ENCODE measurements around the gene GBE1. TPM values are rescaled to one million over a fixed set of nuclear protein-coding genes. Genes with fewer than 3 reads are reported as not detected.

The GBE1 gene
- polyA plus RNA-seq, 3 donors: 7.7 to 21.7 (median 19.1) TPM

GRCh38 chr3:81483046-81483445 lies 278.4 kb downstream of the GBE1 start:
- Histone ChIP-seq H3K79me2 (ENCODE audit: insufficient read depth, low read length) (no peaks in the 10 kb centered on the region), H3K27me3 (ENCODE audit: control insufficient read depth in 2 of 2, insufficient read depth in 2 of 2, low read length in 2 of 2) (no peaks in the 10 kb centered on the region), H3K4me3 (replicated peaks in 1 of 3; ENCODE audit: low read depth in 2 of 3, low read length in 3 of 3) (no peak overlapping the region), H3K9ac (ENCODE audit: insufficient read depth, low read length, poor library complexity, severe bottlenecking) (no peak overlapping the region), H3K36me3 (replicated peaks in 1 of 2; ENCODE audit: control insufficient read depth in 1 of 2, insufficient read depth in 2 of 2, low read length in 2 of 2) (no peaks in the 10 kb centered on the region), H3K4me2 (replicated peaks; ENCODE audit: extremely low read depth, low read length, poor library complexity, severe bottlenecking) (no peak overlapping the region), H3K9me3 (replicated peaks in 1 of 2; ENCODE audit: control insufficient read depth in 1 of 2, insufficient read depth in 1 of 2, low read length in 2 of 2) (no peaks in the 10 kb centered on the region), H4K20me1 (ENCODE audit: insufficient read depth, low read length) (no peaks in the 10 kb centered on the region), H2AFZ (ENCODE audit: insufficient read depth, low read depth, low read length, poor library complexity, severe bottlenecking) (no peak overlapping the region), H3K4me1 (ENCODE audit: control insufficient read depth in 1 of 2, insufficient read depth in 2 of 2, low read length in 2 of 2) (peaks cover 7 to 13% of the 10 kb centered on the region in 2 donors), H3K27ac (ENCODE audit: low read depth in 1 of 2, low read length in 2 of 2) (no peak overlapping the region)
- WGBS (ENCODE audit: insufficient coverage): no CpG with 5 or more reads among the region's 3 CpGs
- no peak for TF ChIP-seq CTCF (IDR thresholded peaks at IDR 0.05)
- intact Hi-C loops (cut with micrococcal nuclease): no loop called here
- Mint-ChIP-seq H3K4me3 (no peak overlapping the region), H3K4me1 (peaks cover 14% of the 10 kb centered on the region), H3K36me3 (no peaks in the 10 kb centered on the region), H3K9me3 (no peaks in the 10 kb centered on the region), H3K27me3 (ENCODE audit: low read depth in 3 of 3) (peaks cover 0 to 3% (median 0%) of the 10 kb centered on the region in 3 donors), H3K27ac (no peak overlapping the region)
- no peak for DNase-seq

- H3K4me3 ChIP-seq (replicated peaks in 1 of 3; ENCODE audit: low read depth in 2 of 3, low read length in 3 of 3): no peak overlapping the region
- no peak for DNase-seq
- H3K4me2 ChIP-seq (replicated peaks; ENCODE audit: extremely low read depth, low read length, poor library complexity, severe bottlenecking): no peak overlapping the region
- intact Hi-C loops (cut with micrococcal nuclease): no loop called here
- WGBS (ENCODE audit: insufficient coverage): no CpG with 5 or more reads among the region's 2 CpGs
- H3K9ac ChIP-seq (ENCODE audit: insufficient read depth, low read length, poor library complexity, severe bottlenecking): no peak overlapping the region
- H3K36me3 ChIP-seq (replicated peaks in 1 of 2; ENCODE audit: control insufficient read depth in 1 of 2, insufficient read depth in 2 of 2, low read length in 2 of 2): no peaks in the 10 kb centered on the region
- H3K27ac ChIP-seq (ENCODE audit: low read depth in 1 of 2, low read length in 2 of 2): no peak overlapping the region
- Mint-ChIP-seq H3K9me3 (peaks cover 0 to 2% (median 0%) of the 10 kb centered on the region in 7 donors), H3K27me3 (ENCODE audit: low read depth in 3 of 3) (peaks cover 0 to under 1% (median 0%) of the 10 kb centered on the region in 3 donors), H3K4me1 (peaks cover 2% of the 10 kb centered on the region), H3K4me3 (no peak overlapping the region), H3K27ac (no peak overlapping the region), H3K36me3 (no peaks in the 10 kb centered on the region)
- no peaks in the 10 kb centered on the region for H3K9me3 ChIP-seq (replicated peaks in 1 of 2; ENCODE audit: control insufficient read depth in 1 of 2, insufficient read depth in 1 of 2, low read length in 2 of 2)
- H3K4me1 ChIP-seq (ENCODE audit: control insufficient read depth in 1 of 2, insufficient read depth in 2 of 2, low read length in 2 of 2): no peaks in the 10 kb centered on the region
- no peaks in the 10 kb centered on the region for H4K20me1 ChIP-seq (ENCODE audit: insufficient read depth, low read length)
- H3K79me2 ChIP-seq (ENCODE audit: insufficient read depth, low read length): no peaks in the 10 kb centered on the region
- no peak overlapping the region for H2AFZ ChIP-seq (ENCODE audit: insufficient read depth, low read depth, low read length, poor library complexity, severe bottlenecking)
- TF ChIP-seq CTCF (IDR thresholded peaks at IDR 0.05): no peak
- H3K27me3 ChIP-seq (ENCODE audit: control insufficient read depth in 2 of 2, insufficient read depth in 2 of 2, low read length in 2 of 2): no peaks in the 10 kb centered on the region
These were observed 283.7 kb downstream of the GBE1 start for GRCh38 chr3:81477740-81478139.

Data from CD14-positive monocyte (primary cell).